HepG2 (cell line): ENCODE data around the gene DAAM2. TPM values are rescaled to one million over a fixed set of nuclear protein-coding genes. Genes with fewer than 3 reads are reported as not detected.

Experiments used
- ATAC-seq: fragments of 200-7000 bp; cut with Tn5 transposase; 3 replicates; pipeline ENCODE4 v1.9.1; 2020; ENCODE audit warnings: mild to moderate bottlenecking, moderate library complexity
- BruUV-seq: library from RNA; stranded (reverse); fragments of 400-500 nt; replicated peaks from 2 replicates; lab custom pipeline; 2021; lab: Mats Ljungman, UMichigan
- CTCF ChIA-PET: fragments of 300-600 bp; formaldehyde crosslinking; extraction: SDS; loops from one replicate; lab custom pipeline; 2021; ENCODE audit warnings: low total read pairs, inconsistent platforms, low intra/inter-chr PET ratio; lab: Yijun Ruan, JAX
- POLR2A ChIA-PET: fragments of 350-600 bp; sonication (Branson Sonifier 250); formaldehyde crosslinking; loops from one replicate; lab custom pipeline; 2020; ENCODE audit warnings: antibody characterized with exemption, inconsistent platforms; lab: Yijun Ruan, JAX
- DNase-seq: peaks from one replicate; pipeline ENCODE4 v3.0.0-alpha.2; 2015; ENCODE audit warnings: low spot score
- FAIRE-seq: peaks from 3 replicates; lab custom pipeline; 2011; peaks lifted over from hg19 to GRCh38; lab: Jason Lieb, UNC
- H2AFZ ChIP-seq: one replicate; pipeline ENCODE4 v1.6.1; 2011; ENCODE audit warnings: low read length, inconsistent platforms
- H3K27ac ChIP-seq: fragments of 300-600 bp; 3 replicates; pipeline ENCODE4 v1.8.0; 2011; ENCODE audit warnings: mixed run types, mild to moderate bottlenecking, mixed read lengths, low read length, inconsistent platforms; ENCODE audit not compliant: insufficient read depth; ENCODE audit errors: extremely low read length
- H3K27me3 ChIP-seq, 2 experiments: fragments of 200-600 bp in 1 of 2; 2 replicates in 1 of 2; 3 replicates in 1 of 2; pipeline versions ENCODE4 v1.6.0 to v1.8.0; 2011; ENCODE audit warnings: low read length in 2 of 2, mild to moderate bottlenecking in 2 of 2, moderate library complexity in 2 of 2, inconsistent platforms in 1 of 2; ENCODE audit not compliant: insufficient read depth in 2 of 2, control insufficient read depth in 1 of 2
- H3K36me3 ChIP-seq, 2 experiments: fragments of 200-600 bp in 1 of 2; replicated peaks in 1 of 2; 2 replicates in 1 of 2; 3 replicates in 1 of 2; pipeline versions ENCODE4 v1.5.1 to v1.8.0; 2011; ENCODE audit warnings: low read length in 2 of 2, inconsistent platforms in 1 of 2; ENCODE audit not compliant: insufficient read depth in 2 of 2, control insufficient read depth in 1 of 2
- H3K4me1 ChIP-seq: 2 replicates; pipeline ENCODE4 v1.5.1; 2012; ENCODE audit warnings: low read length, inconsistent platforms; ENCODE audit not compliant: insufficient read depth
- H3K4me2 ChIP-seq: 2 replicates; pipeline ENCODE4 v1.6.0; 2011; ENCODE audit warnings: low read depth, low read length, inconsistent platforms
- H3K4me3 ChIP-seq, 3 experiments: fragments of 200-600 bp in 1 of 3; sonication (generic), shearing (Covaris generic) in 1 of 3; replicated peaks in 1 of 3; 2 replicates each; pipeline ENCODE4 v1.5.1; 2011 to 2016; ENCODE audit warnings: low read length in 3 of 3, inconsistent platforms in 2 of 3, low read depth in 2 of 3, mild to moderate bottlenecking in 2 of 3, control low read depth in 1 of 3, mixed read lengths in 1 of 3; ENCODE audit not compliant: insufficient read depth in 1 of 3
- H3K79me2 ChIP-seq: one replicate; pipeline ENCODE4 v1.6.1; 2011; ENCODE audit warnings: low read length, inconsistent platforms; ENCODE audit not compliant: insufficient read depth
- H3K9ac ChIP-seq: 2 replicates; pipeline ENCODE4 v1.6.0; 2011; ENCODE audit warnings: mild to moderate bottlenecking, low read depth, low read length, inconsistent platforms; ENCODE audit not compliant: insufficient read depth
- H3K9me3 ChIP-seq: 2 replicates; pipeline ENCODE4 v1.5.1; 2012; ENCODE audit warnings: mild to moderate bottlenecking, low read length
- H4K20me1 ChIP-seq: 2 replicates; pipeline ENCODE4 v1.6.0; 2011; ENCODE audit warnings: inconsistent platforms, mild to moderate bottlenecking, low read length, moderate library complexity; ENCODE audit not compliant: insufficient read depth
- HNRNPK ChIP-seq: fragments of 200-400 bp; formaldehyde crosslinking; IDR thresholded peaks from 2 replicates; pipeline ENCODE4 v1.6.1; 2018; ENCODE audit warnings: low read length, low read depth, moderate library complexity, mild to moderate bottlenecking; ENCODE audit not compliant: poor library complexity, severe bottlenecking
- KAT2B ChIP-seq: fragments of 150-350 bp; IDR thresholded peaks from 2 replicates; pipeline ENCODE4 v1.6.1; 2014; ENCODE audit warnings: low read depth, low read length, borderline replicate concordance
- MEF2D ChIP-seq: sonication (generic); formaldehyde crosslinking; IDR thresholded peaks from 2 replicates; pipeline ENCODE4 v1.5.1; 2020; ENCODE audit warnings: mild to moderate bottlenecking, missing genetic modification reagents
- NCOR1 ChIP-seq: fragments of 200-600 bp; sonication (generic); IDR thresholded peaks from 2 replicates; pipeline ENCODE4 v1.7.0; 2017; ENCODE audit warnings: antibody characterized with exemption, low read length, borderline replicate concordance
- PCBP1 ChIP-seq: fragments of 200-400 bp; formaldehyde crosslinking; IDR thresholded peaks from 2 replicates; pipeline ENCODE4 v1.6.1; 2017; ENCODE audit warnings: mild to moderate bottlenecking, low read depth, low read length, borderline replicate concordance
- PCBP2 ChIP-seq: fragments of 200-400 bp; formaldehyde crosslinking; optimal IDR thresholded peaks from 2 replicates; pipeline ENCODE3; 2018; ENCODE audit warnings: low read length, low read depth; ENCODE audit not compliant: poor library complexity, severe bottlenecking
- SOX13 ChIP-seq, 3 experiments: fragments of 450-650 bp in 1 of 3; sonication (generic) in 1 of 3; formaldehyde crosslinking in 1 of 3; IDR thresholded peaks in 2 of 3; conservative IDR thresholded peaks in 1 of 3; 2 replicates each; pipeline versions ENCODE4 v1.5.0 to v1.6.1; 2016 to 2020; ENCODE audit warnings: antibody characterized with exemption in 1 of 3, mild to moderate bottlenecking in 1 of 3, missing compliant biosample characterization in 1 of 3, missing genetic modification reagents in 1 of 3, moderate library complexity in 1 of 3
- ZNF558 ChIP-seq: sonication (generic); formaldehyde crosslinking; IDR thresholded peaks from 2 replicates; pipeline ENCODE4 v1.9.0; 2022; ENCODE audit warnings: mild to moderate bottlenecking, missing genetic modification reagents, borderline replicate concordance
- ZNF678 ChIP-seq: sonication (generic); formaldehyde crosslinking; IDR thresholded peaks from 2 replicates; pipeline ENCODE4 v1.4.0; 2020; ENCODE audit warnings: mild to moderate bottlenecking, missing genetic modification reagents
- WGBS: methylation state at CpG from one replicate; pipeline ENCODE4 v1.1.6; 2017; ENCODE audit warnings: low lambda C conversion rate; 5-methylcytosine and 5-hydroxymethylcytosine counted together
- in situ Hi-C: cut with HindIII; loops from 2 replicates; pipeline ENCODE4 v1.10.0; 2017; ENCODE audit warnings: low pct_unique_long_range_greater_than_20kb; ENCODE audit not compliant: extremely low pct_ligation_motif_present
- intact Hi-C: fragments of 100-400 bp; cut with micrococcal nuclease; formaldehyde crosslinking; loops from one replicate; pipeline ENCODE4 v1.10.0; 2022; ENCODE audit not compliant: unreplicated experiment
- polyA plus RNA-seq, 8 experiments: library from polyadenylated mRNA; depleted of rRNA in 3 of 8; stranded (reverse) in 7 of 8; unstranded in 1 of 8; fragments of >200 nt; fragmentation: Illumina TruSeq in 4 of 8; extraction: Trizol in 4 of 8; gene quantifications; 2 replicates each; pipeline versions ENCODE4 v1.2.1 to v1.2.3, GENCODE V29; 2011 to 2016; ENCODE audit warnings: low read depth in 4 of 8, missing spikeins in 1 of 8, mixed read lengths in 1 of 8; ENCODE audit not compliant: insufficient read depth in 1 of 8
- total RNA-seq, 5 experiments: library from RNA; depleted of rRNA; stranded (reverse); fragments of >200 nt; fragmentation: Illumina TruSeq; extraction: Trizol; gene quantifications; 2 replicates each; pipeline ENCODE4 v1.2.3, GENCODE V29; 2016; ENCODE audit warnings: low read depth in 1 of 5
- TF ChIP-seq, protein P1 (sequence below): sonication (generic); formaldehyde crosslinking; conservative IDR thresholded peaks from 2 replicates; pipeline ENCODE4 v1.8.0; 2022; ENCODE audit warnings: low read depth, missing genetic modification reagents

The DAAM2 gene
- total and polyA plus RNA-seq, 2 of the 13 experiments (the other 11 are each of a cell fraction or from before 2014, with no cell fraction given), result 0.01 TPM; not detected in 1

DNA sequence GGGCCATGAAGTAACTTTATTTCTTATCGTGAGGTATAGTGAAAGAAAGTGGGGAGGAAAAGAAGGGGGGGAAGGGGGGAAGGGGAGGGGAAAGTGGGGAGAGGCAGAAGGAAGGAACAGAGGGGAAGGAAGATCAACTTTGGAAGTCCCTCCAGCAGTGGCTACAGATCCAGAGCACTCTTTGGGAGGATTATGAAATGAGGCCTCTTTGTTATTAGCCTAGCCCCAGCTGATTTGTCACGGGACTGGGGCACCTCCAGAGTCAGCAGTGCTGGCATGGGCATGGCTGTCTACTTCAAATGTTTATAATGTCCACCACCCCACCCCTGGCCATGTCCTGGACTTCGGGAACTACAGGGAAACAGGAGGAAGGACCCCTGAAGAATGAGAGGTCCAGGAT, 134.5 kb downstream of the DAAM2 start:
- Histone ChIP-seq H3K4me1 (peaks cover 11% of the 10 kb centered on the region), H4K20me1 (no peaks in the 10 kb centered on the region), H2AFZ (no peak overlapping the region), H3K27me3 (no peaks in the 10 kb centered on the region), H3K9ac (no peak overlapping the region), H3K4me3 (no peak overlapping the region), H3K36me3 (peaks cover 7 to 10% of the 10 kb centered on the region in 2 experiments; a peak in 3 of 5 replicates), H3K4me2 (no peak overlapping the region), H3K27ac (no peak overlapping the region), H3K79me2 (no peaks in the 10 kb centered on the region)
- intact Hi-C loops, result no loop called here
- CTCF ChIA-PET, result no interaction called here
- no TSS peak for BruUV-seq
- in situ Hi-C loops, result no loop called here
- ATAC-seq (peak; percentile 36), FAIRE-seq (no peak), DNase-seq (no peak)
- WGBS, result 95% methylated on average over 2 of the region's 3 CpGs
- POLR2A ChIA-PET, result no interaction called here
- TF ChIP-seq PCBP2 (peak; percentile 74), SOX13 (IDR thresholded peaks at IDR 0.05) (no peak), SOX13 (CRISPR knock-in tag; conservative IDR thresholded peaks at IDR 0.05 in 1 of 2, IDR thresholded peaks at IDR 0.05 in 1 of 2) (no peak), MEF2D (CRISPR knock-in tag) (no peak), KAT2B (no peak), HNRNPK (peak; percentile 94), ZNF558 (CRISPR knock-in tag) (no peak), PCBP1 (peak; percentile 85; the same call in 1 of the 2 replicates), NCOR1 (no peak), ZNF678 (CRISPR knock-in tag) (no peak)
- TF ChIP-seq, protein P1, sequence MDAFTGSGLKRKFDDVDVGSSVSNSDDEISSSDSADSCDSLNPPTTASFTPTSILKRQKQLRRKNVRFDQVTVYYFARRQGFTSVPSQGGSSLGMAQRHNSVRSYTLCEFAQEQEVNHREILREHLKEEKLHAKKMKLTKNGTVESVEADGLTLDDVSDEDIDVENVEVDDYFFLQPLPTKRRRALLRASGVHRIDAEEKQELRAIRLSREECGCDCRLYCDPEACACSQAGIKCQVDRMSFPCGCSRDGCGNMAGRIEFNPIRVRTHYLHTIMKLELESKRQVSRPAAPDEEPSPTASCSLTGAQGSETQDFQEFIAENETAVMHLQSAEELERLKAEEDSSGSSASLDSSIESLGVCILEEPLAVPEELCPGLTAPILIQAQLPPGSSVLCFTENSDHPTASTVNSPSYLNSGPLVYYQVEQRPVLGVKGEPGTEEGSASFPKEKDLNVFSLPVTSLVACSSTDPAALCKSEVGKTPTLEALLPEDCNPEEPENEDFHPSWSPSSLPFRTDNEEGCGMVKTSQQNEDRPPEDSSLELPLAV (CRISPR knock-in tag), result no peak
- TF ChIP-seq, all 625 proteins: peak for 3
- H3K9me3 ChIP-seq, result no peaks in the 10 kb centered on the region
